ENCODE measurements around the gene MDM2.
A peak's percentile ranks its signal among the peaks of the same experiment; 100 is the strongest.

MDM2 gene

DNA sequence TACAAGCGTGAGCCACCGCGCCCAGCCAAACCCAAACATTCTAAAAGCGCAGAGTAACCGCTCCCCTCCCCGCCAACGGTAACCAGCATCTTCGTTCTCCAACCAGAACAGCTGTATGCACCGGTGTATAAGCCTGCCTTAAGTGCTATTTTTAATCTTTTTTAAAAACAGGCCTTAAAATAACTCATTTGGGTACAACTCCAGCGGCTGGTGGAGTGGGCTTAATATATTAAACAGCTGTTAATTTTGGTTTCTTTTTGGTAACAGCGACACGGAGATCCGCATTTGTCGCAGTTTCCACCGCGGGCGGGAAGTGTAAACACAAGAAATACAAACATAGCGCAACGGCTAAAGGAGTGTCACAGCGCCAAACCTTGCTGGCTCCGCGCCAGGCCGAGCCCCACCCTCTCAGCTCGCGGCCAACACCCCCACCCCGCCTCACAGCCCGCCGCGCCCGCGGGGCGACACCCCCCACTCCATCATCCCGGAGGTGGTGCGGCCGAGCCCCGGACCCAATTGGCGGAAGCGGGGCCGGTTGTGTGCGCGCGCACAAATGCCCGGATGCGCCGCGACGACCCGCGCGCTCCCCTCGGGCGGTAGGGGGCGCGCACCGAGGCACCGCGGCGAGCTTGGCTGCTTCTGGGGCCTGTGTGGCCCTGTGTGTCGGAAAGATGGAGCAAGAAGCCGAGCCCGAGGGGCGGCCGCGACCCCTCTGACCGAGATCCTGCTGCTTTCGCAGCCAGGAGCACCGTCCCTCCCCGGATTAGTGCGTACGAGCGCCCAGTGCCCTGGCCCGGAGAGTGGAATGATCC, at the start of gene MDM2:
MDM2 (plus strand) TSS at position 602 of the 812 bp plus-strand sequence. CDS start 301 bp downstream, outside the sequence.
- peak; percentile 99 for DNase-seq

DNA sequence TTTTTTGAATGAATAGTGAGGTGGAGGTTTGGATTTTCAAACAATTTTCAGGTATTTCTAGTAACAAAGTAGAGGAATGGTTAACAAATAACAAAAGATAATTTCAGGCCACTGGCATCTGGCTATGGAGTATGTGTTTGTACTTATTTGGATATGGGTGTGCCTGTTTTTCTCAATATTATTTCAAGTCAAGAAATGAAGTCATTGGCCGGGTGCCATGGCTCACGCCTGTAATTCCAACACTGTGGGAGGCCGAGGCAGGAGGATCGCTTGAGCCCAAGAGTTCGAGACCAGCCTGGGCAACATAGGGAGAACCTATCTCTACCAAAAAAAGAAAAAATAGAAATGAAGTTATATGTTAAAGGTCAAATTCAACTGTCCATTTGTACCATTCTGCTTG, 48.1 kb upstream of the MDM2 start:
- DNase-seq = no peak

DNA sequence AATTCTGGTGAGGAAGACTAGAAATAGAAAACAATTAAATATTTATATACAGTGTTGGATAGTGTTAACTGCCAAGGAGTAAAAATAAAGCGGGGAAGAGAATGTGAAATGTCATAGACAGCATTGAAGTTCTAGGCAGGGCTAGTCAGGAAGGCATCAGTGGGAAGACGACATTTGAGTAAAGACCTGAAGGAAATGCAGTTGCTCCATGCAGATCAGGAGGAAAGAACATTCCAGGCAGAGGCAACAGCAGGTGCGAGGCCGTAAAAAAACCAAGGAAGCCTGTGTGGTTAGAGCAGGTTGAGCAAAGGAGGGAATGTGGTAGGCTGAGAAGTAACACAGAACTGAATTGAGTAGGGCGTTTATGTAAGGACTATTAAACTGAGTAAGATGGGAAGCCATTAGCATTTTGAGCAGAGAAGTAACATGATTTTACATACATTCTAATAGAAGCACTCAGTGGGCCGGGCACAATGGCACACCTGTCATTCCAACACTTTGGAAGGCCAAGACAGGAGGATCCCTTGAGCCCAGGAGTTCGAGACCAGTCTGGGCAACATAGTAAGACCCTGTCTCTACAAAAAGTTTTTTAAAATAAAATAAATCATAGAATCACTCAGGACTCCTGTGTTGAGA, 47.1 kb upstream of the MDM2 start:
- no peak for DNase-seq

DNA sequence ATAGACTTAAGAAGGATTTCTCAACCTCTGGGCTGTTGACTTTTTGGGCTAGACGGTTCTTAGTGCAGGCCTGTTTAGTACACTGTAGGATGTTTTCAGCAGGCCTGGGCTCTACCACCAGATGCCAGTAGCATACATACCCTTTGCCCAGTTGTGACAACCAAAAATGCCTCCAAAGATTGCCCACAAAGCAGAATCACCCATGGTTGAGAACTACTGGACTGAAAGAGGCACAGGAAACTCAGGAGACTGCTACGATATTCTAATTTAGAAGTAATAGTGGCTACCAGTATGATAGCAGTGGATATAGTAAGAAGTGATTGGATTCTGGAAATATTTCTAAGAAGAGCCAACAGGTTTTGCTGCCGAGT, 46.5 kb upstream of the MDM2 start:
- no peak for DNase-seq

DNA sequence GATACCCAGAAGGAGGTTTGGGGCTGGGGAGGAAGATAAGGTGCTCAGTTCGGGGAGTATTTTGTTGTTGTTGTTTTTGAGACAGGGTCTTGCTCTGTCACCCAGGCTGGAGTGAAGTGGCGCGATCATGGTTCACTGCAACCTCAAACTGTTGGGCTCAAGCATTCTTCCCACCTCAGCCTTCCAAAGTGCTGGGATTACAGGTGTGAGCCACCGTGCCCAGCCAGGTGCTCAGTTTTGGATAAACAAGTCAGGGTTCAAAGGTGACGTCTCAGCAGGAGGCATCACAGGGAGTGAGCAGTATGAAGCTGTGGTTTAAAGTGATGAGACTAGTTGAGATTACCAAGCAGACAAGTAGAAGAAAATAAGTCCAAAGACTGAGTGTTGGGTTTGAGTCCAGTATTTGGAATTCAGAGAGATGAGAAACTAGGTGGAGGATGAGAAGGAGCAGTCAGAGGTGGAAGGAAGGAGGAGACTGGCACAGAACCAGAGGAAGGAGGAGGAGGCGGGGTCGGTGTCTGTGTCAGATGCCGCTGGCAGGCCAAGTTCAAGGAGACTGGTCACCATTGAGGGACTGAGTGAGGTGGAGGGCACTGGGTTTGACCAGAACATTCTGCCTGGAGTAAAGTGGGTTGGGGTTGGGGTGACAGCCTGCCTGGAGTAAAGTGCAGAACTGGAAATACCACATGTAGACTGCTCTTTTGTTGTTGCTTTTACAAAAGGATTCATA, 45.9 kb upstream of the MDM2 start:
- no peak for DNase-seq

DNA sequence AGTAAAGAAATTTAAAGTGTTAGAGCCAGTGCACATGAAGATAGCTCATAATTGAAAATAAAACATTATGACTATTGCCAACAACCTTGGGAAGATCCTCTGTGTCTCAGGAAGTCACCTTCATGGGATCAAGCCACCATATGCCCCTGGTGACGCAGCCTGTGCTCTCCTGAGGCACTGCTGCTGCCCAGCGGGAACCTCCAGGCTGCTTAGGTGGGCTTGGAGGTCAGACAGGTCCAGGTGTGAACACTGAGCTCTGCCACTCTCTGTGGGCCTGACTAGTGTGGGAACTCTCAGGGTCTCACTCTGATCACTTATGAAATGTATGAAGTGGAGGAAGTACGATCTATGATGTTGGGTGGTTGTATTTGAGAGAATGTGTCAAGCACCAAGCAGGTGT, 45.3 kb upstream of the MDM2 start:
- no peak for DNase-seq

DNA sequence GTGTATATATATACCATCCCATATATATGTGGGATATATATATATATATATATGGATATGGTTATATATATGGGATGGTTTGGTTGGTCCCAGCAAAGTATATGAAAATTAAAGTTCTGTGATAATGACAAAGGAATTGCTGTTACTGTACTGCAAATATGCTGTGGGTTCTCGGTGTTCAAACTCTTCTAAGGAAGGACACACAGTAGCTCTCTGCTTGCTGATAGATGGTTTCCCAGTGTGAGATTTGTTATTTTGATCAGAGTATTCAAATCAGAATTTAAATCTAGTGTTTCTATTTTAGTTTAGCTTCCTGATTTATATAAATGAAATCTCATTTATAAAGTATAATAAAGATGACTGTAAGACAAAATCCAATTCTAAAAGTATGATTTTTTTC, 42.3 kb upstream of the MDM2 start:
- no peak for DNase-seq

DNA sequence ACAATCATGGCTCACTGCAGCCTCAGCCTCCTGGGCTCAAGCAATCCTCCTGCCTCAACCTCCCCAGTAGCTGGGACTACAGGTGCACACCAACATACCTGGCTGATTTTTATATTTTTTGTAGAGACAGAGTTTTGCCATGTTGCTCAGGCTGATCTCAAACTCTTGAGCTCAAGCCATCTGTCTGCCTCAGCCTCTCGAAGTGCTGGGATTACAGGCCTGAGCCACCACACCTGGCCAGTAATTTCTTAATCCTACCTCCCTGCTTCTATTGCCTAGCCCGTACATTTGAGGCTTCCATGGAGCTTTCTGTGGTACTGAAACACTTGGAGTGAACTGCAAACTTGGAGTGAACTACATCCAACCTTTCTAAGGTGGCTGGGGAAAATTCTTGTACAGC, 41.3 kb upstream of the MDM2 start:
- DNase-seq = no peak

DNA sequence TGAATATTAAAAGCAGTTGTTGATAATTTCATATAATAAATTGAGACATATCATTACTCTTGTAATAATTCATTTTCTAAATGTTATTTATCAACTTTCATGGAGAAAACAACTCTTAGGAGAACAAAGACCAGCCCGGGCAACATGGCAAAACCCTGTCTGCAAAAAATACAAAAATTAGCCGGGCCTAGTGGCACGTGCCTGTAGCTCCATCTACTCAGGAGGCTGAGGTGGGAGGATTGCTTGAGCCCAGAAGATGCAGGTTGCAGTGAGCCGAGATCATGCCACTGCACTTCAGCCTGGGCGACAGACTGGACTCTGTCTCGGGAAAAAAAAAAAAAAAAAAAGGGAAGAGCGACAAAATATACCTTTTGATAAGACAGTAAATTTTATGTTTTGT, 40.8 kb upstream of the MDM2 start:
- no peak for DNase-seq

DNA sequence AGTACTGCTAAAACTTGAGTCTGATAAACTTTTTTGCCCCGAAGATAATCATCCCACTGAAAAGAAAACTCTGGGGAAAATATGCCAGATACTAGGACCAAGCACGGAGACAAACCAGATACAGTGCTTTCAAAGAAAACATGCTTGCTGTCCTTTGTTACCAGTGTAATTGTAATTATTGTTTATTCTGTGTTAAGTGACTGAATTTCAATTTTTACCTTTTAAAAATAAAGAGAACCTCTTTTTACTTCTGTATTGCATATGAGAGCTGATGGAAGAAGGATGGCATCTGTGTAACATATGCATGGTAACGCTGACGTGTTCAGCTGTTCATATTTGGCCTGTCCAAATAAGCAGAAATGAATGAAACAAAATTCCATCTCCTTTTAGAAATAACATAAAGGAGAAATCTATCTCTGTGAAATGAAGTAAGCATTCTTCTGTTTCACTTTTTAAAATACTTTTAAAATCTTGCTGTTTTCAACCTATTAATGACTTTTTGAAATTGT, 39.5 kb upstream of the MDM2 start:
- no peak for DNase-seq

DNA sequence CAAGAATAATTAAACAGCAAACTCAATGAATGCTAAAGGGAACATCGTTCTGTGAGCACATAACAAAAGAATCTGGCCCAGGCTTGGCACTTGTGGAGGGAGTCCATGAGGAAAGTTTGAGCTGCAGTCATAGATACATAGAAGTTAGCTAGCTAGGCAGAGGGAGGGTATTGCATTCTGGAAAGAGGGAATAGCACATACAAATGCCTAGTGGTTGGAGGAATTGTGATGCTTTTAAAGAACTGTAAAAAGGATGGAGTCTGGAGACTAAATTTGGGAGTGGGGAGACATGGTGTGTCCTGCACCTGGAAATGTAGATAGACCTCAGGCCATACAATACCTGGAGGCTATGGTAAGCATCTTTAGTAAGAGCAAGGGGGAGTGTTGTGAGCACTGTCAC, 38.0 kb upstream of the MDM2 start:
- no peak for DNase-seq

DNA sequence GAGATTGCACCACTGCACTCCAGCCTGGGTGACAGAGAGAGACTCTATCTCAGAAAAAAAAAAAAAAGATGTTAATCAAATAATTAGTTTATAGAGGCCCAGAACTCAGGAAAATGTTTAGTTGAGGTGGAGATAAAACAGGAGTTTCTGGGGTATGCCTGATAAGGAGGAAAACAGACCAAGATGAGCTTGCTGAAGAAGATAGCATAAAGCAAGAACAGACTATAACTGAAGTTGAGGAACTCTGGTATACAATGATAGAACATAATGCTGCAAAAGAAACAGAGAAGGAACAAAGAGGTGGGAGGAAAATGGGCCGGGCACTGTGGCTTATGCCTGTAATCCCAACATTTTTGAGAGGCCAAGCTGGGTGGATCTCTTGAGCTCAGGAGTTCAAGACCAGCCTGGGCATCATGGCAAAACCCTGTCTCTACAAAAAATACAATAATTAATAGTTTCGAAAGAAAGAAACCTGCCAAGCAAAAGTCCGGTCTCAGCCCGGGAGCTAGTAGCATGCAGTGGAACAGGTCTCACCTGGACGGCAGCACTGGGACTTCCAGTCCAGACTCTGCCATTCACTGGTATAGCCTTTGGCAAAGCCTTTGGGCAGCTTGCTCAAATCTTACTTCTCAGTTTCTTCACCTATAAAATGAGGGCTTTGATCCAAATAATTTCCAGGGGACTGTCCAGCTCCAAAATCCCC, 36.6 kb upstream of the MDM2 start:
- no peak for DNase-seq

DNA sequence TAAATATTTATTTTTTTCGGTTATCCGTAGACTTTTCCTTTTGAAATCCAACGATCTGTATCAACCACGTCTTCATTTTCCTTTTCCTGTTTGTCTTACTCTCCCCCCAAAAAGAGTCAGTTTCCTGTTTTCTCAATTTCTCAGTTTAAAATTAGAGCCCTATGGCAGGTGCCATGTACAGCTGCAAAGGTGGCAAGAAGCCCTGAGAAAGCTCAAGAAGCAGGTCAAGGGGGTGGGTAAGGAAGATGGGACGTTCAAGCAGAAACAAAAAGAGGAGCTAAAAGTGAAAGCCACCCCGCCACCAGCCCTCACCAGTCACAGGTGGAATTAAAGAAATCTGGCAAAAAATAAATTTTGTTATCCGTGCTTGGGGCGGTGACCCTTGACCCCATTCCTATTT, 35.3 kb upstream of the MDM2 start:
- DNase-seq = no peak

DNA sequence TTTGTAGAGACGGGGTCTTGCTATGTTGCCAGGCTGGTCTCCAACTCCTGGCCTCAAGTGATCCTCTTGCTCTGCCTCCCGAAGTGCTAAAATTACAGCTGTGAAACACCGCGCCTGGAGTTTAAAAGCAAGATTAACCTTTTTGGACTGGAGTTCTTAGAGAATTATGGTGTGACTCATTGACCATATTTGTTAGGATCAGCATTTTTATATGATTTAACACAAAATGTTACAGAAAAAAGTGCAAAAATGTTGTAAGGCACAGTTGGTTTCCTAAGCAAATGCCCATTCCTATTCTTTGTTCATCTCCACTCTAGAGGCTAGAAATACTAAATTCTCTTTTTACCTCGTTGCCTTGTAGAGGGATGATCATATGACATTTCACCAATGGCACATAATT, 34.4 kb upstream of the MDM2 start:
- no peak for DNase-seq

DNA sequence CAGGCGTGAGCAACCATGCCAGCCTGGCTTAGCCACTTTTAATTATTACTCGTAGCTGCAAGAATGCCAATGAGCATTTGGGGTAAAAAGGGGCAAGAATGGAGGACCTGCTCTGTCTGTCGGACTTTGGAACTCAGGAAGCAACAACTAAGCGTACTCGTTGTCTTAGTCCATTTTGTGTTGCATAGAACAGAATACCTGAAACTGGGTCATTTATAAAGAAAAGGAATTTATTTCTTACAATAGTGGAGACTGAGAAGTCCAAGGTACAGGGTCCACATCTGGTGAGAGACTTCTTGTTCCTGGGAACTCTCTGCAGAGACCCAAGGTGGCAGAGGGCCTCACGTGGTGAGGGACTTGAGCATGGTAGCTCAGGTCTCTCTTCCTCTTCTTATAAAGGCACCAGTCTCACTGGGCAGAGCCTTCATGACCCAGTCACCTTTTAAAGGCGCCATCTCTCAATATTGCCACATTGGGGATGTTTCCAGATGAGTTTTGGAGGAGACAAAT, 32.8 kb upstream of the MDM2 start:
- DNase-seq = no peak

DNA sequence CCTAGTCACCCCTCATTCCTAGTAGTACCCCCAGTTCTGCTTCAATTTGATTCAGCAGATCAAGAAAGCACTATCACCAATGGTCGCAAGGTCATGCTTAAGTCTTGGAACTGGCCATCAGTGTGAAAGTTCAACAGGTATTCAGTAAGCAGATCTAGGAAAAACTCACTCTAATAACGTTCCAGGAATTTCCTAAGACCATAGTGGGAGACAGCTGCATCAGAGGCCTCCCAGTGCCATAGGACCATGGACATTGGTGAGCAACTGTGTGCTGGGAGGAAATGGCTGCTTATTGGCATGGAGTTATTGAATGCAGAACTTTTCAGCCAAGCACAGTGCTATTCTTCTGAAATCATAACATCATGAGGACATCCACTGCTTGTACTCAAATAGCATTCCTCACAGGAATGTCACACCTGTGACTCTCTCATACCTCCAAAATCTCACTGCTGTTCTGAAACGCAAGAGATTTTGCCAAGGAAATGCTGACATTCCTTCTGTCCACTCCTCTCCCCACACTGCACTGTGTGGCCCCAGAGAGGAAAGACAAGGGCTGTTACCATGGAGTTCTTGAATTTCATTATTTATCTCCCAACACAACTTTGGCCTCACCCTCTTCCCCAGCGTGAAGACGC, 30.9 kb upstream of the MDM2 start:
- no peak for DNase-seq

DNA sequence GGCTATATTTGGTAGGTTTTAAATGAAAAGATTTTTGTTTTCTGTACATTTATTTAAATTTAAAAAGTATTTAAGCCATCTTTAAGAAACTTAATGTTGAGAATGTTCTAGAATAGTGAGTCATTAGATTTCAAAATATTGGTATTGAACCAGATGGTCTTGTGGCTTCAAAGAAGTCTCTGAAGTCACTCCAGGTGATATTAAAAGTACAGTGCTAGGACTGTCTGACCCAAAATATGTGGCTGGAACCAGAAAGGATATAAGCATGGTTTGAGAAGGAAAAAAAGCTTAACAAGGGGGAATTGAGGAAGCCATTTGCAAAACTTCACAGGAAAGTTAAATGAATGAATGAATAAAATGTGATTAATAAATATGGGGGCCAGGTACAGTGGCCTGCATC, 28.7 kb upstream of the MDM2 start:
- DNase-seq = no peak

DNA sequence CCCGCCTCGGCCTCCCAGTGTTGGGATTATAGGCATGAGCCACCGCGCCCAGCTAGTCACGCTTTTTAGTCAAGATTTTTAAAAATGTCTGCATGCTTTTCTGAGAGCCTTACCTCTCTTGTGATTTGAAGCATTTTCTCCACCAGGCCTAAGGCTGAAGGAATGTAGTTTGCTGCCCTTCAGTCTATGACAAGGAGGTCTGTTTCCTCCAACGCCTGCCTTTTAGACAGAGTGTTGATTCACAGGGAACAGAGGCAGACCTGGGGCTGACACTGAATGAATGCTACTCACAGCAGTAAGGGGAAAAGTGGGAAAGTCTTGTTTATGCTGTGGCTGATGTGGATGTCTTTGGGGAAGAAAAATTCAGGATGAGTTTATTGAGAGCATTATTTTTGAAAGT, 27.2 kb upstream of the MDM2 start:
- no peak for DNase-seq

DNA sequence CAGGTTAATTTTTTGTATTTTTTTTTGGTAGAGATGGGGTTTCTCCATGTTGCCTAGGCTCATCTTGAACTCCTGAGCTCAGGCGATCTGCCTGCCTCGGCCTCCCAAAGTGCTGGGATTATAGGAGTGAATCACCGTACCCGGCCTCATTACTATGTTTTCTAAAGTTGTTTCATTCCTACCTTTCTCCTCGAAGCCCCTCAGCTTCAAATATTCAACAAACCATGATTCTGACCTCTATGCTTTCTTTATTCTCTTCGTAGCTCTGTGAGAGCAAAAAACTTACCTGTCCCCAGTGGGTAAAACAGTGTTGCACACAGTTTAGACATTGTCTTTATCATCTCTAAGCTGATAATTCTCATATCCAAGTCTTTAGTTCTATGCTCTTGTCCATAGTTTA, 26.2 kb upstream of the MDM2 start:
- DNase-seq = no peak

DNA sequence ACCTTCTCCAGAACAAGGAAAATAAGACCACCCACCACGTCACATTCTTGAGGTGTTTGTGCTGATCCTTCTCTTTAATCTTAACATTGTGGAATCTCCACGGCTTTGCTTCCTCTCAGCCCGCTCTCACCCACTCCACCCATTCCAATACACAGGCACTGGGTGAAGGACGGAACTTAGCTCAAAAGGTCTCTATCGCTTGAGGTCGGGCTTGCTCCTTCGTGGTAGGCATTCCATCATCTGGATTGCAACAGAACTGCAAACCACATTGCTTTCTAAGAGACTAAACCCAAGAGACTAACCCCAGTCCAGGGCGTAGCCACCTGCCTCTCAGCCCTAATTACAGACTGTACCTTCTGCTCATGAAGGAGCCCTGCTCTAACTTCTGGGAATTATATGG, 24.0 kb upstream of the MDM2 start:
- DNase-seq = no peak

DNA sequence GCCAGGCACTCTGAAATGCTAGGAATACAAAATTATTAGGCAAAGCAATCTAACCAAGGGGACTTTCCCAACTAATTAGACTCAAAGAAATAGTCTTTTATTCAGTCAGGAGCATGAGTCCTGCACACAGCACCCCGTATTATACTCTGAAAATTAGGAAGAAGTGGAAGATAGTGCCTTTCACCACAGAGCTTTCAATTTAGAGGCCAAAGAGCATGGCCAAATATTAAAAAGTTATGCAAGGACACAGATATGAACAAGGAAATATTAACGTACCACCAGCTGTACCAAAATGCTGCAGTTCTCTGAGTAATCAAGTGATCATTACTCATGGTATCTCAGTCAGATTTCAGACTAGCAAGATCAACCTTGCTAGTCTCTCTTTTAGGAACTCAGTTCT, 22.6 kb upstream of the MDM2 start:
- no peak for DNase-seq

DNA sequence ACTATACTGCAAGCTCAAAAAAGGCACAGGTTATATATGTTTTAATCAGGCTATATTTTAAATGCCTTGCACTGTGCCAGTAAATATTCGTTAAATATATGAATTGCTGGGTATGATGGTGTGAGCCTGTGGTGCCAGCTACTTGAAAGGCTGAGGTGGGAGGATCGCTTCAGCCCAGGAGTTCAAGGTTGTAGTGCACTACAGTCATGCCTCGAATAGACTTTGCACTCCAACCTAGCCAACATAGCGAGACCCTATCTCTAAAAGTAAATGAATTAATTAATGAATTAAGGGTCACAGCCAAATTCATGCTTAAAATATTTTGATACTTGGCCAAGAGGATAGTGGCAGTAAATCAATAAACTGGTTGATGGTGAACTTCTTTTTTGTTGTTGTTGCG, 22.2 kb upstream of the MDM2 start:
- DNase-seq = no peak

DNA sequence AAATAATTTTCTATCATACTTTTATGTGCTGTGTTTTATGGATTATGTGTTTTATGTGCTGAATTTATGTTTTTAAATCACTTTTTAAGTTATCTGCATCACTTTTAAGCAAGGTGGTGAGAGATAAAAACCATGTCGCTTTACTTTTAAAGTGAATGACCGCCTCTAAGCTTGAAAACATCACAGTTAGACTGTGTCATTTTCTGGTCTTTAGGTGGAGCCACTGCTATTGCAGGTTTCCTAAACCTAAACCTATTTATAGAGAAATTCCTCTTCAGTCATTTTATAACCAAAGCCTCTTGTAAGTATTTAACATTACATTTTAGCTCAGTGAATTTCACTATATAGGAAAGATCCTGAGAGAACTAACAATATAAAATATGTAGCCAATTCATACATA, 21.0 kb upstream of the MDM2 start:
- DNase-seq = no peak
